IgD-negative memory B cell (primary cell): Measurements from ENCODE around the gene PLEKHD1. TPM values are rescaled to one million over a fixed set of nuclear protein-coding genes. Genes with fewer than 3 reads are reported as not detected.

ENCODE experiments used
- H3K27ac Mint-ChIP-seq, 3 donors: one replicate each; pipeline ENCODE4 v1.8.0; 2020 to 2022; ENCODE audit warnings: mild to moderate bottlenecking in 3 of 3, mixed read lengths in 3 of 3, moderate library complexity in 1 of 3
- H3K27me3 Mint-ChIP-seq: one replicate; pipeline ENCODE4 v1.8.0; 2021; ENCODE audit warnings: mixed read lengths
- H3K36me3 Mint-ChIP-seq: one replicate; pipeline ENCODE4 v1.8.0; 2020; ENCODE audit warnings: mild to moderate bottlenecking, mixed read lengths
- H3K4me1 Mint-ChIP-seq, 3 donors: one replicate each; pipeline ENCODE4 v1.8.0; 2020 to 2022; ENCODE audit warnings: mixed read lengths in 3 of 3, mild to moderate bottlenecking in 1 of 3
- H3K4me3 Mint-ChIP-seq, 4 donors: one replicate each; pipeline ENCODE4 v1.8.0; 2020 to 2022; ENCODE audit warnings: mild to moderate bottlenecking in 4 of 4, mixed read lengths in 4 of 4, moderate library complexity in 3 of 4
- H3K9me3 Mint-ChIP-seq, 3 donors: one replicate each; pipeline ENCODE4 v1.8.0; 2020 to 2021; ENCODE audit warnings: mixed read lengths in 3 of 3, mild to moderate bottlenecking in 1 of 3
- polyA plus RNA-seq: library from polyadenylated mRNA; unstranded; fragments of 300-500 nt; fragmentation: Illumina TruSeq; gene quantifications from one replicate; pipeline ENCODE4 v1.2.3, GENCODE V29; 2021

Gene PLEKHD1
- polyA plus RNA-seq, 1 donor from 2014 or later, result 0.11 TPM

DNA sequence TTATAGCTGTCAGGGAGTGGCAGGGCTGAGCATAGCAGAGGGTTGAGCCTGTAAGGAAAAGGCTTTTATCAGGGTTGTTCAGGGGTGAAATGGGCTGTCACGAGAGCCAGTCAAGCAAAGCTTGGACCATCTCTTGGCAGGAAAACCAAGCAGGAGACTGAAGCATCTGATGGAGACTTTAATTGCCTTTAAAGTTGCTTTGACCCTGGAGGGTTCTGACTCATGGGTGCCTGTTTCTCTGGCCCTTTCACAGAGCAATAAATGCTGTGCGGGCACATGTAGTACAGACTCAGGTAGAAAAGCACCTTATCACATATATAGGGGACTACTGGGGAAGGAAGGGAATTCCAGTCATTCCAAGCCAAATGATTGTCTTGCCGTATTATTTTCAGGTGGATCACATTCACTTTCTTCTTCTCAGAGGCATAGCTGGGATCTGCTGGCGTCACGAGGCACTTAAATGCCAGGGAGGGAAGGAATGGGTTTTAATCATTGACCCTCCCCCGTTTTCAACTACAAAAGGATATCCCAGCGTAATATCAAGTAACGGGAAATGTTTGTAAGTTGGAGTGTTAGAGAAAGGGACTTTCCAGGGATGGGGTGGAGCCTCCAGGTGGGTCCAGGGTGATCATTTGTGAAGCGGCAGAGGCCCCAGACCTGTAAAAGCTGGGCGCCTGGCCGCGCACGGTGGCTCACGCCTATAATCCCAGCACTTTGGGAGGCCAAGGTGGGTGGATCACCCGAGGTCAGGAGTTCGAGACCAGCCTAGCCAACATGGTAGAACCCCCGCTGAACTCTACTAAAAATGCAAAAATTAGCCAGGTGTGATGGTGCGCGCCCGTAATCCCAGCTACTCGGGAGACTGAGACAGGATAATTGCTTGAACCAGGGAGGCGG is 34.9 kb downstream of the PLEKHD1 start:
- Mint-ChIP-seq H3K4me1 (no peaks in the 10 kb centered on the region), H3K36me3 (no peaks in the 10 kb centered on the region), H3K4me3 (no peak overlapping the region), H3K27me3 (peaks cover 12% of the 10 kb centered on the region), H3K27ac (no peak overlapping the region), H3K9me3 (peaks cover 0 to 3% (median under 1%) of the 10 kb centered on the region in 3 donors)

DNA sequence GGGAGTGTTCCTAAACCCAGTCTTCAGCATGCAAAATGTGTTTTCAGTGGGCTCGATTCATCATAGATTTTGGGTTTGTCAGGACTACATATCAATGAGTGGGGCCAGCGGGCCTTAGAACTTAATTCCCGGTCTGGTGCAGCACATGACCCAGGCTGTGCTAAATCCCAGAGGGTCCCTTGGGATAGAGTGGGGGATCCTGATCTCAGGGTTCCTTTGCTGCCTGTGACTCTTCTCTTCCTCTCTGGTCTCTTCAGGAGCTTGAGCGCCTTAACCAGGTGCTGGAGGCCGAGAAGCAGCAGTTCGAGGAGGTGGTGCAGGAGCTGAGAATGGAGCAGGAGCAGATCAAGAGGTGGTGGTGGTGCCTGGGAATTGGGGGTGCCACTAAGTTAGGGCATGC is 37.5 kb downstream of the PLEKHD1 start:
- H3K27me3 Mint-ChIP-seq, result peaks cover 11% of the 10 kb centered on the region
- no peak overlapping the region for H3K27ac Mint-ChIP-seq
- H3K9me3 Mint-ChIP-seq, result no peaks in the 10 kb centered on the region
- H3K36me3 Mint-ChIP-seq, result no peaks in the 10 kb centered on the region
- H3K4me1 Mint-ChIP-seq, result no peaks in the 10 kb centered on the region
- H3K4me3 Mint-ChIP-seq, result no peak overlapping the region

DNA sequence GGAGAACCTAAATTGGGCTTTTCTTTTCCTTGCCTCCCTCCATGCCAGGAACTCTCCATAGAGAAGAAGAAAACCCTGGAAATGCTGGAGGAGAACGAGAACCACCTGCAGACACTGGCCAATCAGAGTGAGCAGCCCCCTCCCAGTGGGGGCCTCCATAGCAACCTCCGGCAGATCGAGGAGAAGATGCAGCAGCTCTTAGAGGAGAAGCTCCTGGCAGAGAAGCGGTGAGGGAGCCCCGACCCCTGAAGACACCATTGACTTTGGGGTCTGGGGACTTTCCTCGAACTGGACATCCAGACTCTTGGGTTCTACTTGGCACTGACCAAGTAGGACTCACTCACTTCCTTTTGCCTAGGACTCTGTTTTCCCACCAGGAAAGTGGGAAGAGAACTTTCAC is 41.4 kb downstream of the PLEKHD1 start:
- Mint-ChIP-seq H3K27ac (no peak overlapping the region), H3K4me3 (no peak overlapping the region), H3K4me1 (no peaks in the 10 kb centered on the region), H3K27me3 (peaks cover 11% of the 10 kb centered on the region), H3K9me3 (no peaks in the 10 kb centered on the region), H3K36me3 (no peaks in the 10 kb centered on the region)

DNA sequence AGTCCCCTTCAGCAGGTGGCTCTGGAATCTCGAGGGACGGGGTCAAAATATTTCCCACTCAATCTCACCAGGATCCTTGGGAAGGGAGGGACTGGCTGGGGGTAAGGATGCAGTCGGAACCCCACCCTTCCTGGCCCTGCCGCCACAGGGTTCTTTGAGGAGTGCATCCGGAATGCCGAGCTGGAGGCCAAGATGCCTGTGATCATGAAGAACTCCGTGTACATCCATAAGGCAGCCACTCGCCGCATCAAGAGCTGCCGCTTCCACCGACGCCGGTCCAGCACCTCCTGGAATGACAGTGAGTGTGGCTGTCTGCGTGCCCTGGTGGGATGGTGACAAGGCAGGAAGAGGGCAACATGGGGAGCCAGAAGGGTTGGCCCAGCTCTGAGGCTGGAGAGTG is 43.1 kb downstream of the PLEKHD1 start:
- Mint-ChIP-seq H3K27ac (no peak overlapping the region), H3K36me3 (no peaks in the 10 kb centered on the region), H3K9me3 (no peaks in the 10 kb centered on the region), H3K27me3 (peaks cover 11% of the 10 kb centered on the region), H3K4me1 (no peaks in the 10 kb centered on the region), H3K4me3 (no peak overlapping the region)

DNA sequence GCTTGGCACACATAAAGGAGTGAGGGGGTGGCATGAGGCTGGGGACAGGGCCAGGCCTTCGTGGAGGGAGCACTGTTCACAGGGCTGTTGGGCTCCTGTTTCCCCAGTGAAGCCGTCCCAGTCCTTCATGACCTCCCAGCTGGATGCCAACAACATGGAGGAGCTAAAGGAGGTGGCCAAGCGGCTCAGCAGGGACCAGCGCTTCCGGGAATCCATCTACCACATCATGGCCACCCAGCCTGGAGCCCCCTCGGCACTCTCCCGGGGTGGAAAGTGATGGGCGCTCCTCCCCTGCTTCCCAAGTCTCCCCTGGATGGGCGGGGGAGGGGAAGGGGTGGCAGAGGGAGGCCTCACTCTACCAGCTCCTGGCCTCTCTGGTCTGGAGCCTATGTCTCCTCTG is 43.6 kb downstream of the PLEKHD1 start:
- Mint-ChIP-seq H3K36me3 (no peaks in the 10 kb centered on the region), H3K9me3 (no peaks in the 10 kb centered on the region), H3K27me3 (peaks cover 11% of the 10 kb centered on the region), H3K4me1 (no peaks in the 10 kb centered on the region), H3K4me3 (no peak overlapping the region), H3K27ac (no peak overlapping the region)

DNA sequence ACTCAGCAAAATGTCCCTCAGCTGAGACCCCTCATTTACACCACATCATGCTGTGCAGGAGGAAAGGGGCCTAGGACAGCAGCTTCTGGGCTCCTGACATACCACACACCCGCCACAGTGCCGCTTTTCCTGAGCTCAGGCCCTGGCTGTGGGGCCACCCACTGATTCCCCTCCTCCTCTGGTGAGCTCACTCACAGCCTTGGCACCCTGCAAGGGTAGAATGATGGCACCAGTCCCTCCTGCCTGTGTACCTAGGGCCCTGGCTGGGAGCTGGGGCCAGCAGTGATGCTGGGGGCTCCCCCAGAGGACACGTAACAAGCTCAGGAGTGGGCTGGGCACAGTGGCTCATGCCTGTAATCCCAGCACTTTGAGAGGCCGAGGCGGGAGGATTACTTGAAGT is 44.4 kb downstream of the PLEKHD1 start:
- no peak overlapping the region for H3K4me3 Mint-ChIP-seq
- no peaks in the 10 kb centered on the region for H3K36me3 Mint-ChIP-seq
- no peak overlapping the region for H3K27ac Mint-ChIP-seq
- peaks cover 6% of the 10 kb centered on the region for H3K27me3 Mint-ChIP-seq
- H3K4me1 Mint-ChIP-seq, result no peaks in the 10 kb centered on the region
- H3K9me3 Mint-ChIP-seq, result no peaks in the 10 kb centered on the region

DNA sequence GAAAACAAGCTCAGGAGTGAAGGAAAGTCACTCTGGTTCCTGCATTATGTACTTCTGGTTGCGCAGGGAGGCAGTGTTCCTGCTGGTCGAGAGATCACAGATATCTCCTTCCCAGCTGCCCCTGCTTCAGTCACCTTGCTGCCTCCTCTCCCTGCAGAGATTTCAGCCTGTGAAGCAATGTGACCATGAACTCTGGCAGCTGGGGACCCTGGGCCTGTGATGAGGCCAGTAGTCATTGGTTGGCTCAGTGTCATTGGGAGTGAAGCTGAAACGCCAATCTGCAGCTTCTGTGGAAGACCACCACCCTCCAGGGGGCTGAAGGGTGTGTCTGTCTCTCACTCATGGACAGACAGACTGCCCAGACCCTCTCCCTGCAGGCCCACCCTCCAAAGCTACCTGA is 45.0 kb downstream of the PLEKHD1 start:
- Mint-ChIP-seq H3K27me3 (peaks cover 6% of the 10 kb centered on the region), H3K9me3 (no peaks in the 10 kb centered on the region), H3K4me3 (no peak overlapping the region), H3K27ac (no peak overlapping the region), H3K4me1 (no peaks in the 10 kb centered on the region), H3K36me3 (no peaks in the 10 kb centered on the region)

DNA sequence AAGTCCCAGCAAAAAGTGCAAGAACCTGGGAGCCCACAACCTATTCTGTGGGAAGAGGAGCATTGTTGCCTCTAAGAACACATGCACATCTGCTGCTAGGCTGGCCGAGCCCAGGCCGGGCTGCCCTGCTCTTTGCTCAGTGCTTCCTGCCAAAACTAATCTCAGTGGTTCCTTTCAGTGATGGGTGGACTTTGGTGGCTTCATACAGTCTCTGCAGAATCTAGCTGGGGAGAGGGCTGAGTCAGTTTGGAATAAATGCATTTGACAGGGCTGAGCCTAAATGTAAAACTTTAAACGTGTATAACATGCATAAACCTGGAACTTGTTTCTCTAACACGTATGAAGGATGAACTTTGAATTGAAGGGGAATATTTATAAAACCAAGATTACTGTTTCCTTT is 45.6 kb downstream of the PLEKHD1 start:
- H3K4me1 Mint-ChIP-seq, result no peaks in the 10 kb centered on the region
- peaks cover 6% of the 10 kb centered on the region for H3K27me3 Mint-ChIP-seq
- H3K9me3 Mint-ChIP-seq, result no peaks in the 10 kb centered on the region
- no peak overlapping the region for H3K27ac Mint-ChIP-seq
- H3K36me3 Mint-ChIP-seq, result no peaks in the 10 kb centered on the region
- no peak overlapping the region for H3K4me3 Mint-ChIP-seq

DNA sequence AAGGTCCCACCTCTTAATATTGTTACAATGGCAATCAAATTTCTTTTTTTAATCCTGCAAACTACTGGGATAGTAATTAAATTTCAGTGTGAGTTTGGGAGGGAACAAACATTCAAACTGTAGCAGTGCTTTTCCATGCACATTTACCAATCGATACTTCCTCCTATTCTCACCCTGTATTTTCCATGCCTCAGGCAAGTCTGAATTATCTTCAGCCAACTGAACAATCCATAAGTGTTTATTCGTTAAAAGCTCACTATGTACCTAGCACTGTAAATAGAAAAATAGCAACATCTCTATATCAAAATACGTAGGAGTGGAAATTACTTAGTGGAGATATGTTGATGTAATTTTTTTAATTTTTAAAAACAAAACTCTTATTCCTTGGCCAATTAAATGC is 46.6 kb downstream of the PLEKHD1 start:
- no peak overlapping the region for H3K27ac Mint-ChIP-seq
- peaks cover 6% of the 10 kb centered on the region for H3K27me3 Mint-ChIP-seq
- no peaks in the 10 kb centered on the region for H3K36me3 Mint-ChIP-seq

DNA sequence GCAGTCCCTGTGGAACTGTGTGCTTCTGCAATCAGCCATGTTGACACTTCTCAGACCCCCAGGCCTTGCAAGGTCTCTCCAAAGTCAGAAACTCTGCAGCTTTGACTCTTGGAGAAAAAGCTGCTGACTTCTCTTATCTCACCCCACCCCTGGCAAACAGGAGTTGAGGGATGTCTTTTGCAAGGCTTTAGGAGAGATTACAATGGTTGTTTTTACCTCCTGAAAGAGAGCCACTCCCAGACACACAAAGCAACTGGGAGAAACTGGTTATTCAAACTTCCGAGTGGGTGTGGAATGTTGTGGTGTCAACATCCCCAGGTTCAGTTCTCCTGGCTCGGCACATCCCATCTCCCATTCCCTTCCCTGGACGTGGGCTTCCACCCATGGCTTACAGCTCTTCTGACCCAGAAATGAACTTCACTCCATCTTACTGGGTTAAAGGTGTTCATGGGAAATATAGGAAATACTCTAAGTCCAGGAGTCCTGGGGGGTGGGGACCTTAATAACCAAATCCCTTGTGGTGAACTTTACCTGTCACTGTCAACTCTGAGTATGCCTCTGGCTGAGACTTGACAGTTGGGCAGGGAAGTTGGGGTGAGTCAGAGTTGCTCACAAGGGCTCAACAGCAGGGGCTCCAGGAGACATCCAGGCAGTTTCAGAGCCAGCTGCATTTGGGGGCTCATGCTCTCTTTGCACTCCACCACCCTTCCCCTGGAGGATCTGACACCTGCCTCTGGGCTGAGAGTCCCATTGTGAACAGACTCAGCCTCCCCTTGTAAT is 48.2 kb downstream of the PLEKHD1 start:
- H3K4me3 Mint-ChIP-seq, result no peak overlapping the region
- H3K36me3 Mint-ChIP-seq, result no peaks in the 10 kb centered on the region
- no peak overlapping the region for H3K27ac Mint-ChIP-seq
- H3K4me1 Mint-ChIP-seq, result peaks cover 0 to 1% (median 0%) of the 10 kb centered on the region in 3 donors
- no peaks in the 10 kb centered on the region for H3K9me3 Mint-ChIP-seq
- H3K27me3 Mint-ChIP-seq, result peaks cover 13% of the 10 kb centered on the region

More for the DNA sequence above, 46.6 kb downstream of the PLEKHD1 start:
- Mint-ChIP-seq H3K4me1 (peaks cover 0 to 1% (median 0%) of the 10 kb centered on the region in 3 donors), H3K4me3 (no peak overlapping the region), H3K9me3 (no peaks in the 10 kb centered on the region)

DNA sequence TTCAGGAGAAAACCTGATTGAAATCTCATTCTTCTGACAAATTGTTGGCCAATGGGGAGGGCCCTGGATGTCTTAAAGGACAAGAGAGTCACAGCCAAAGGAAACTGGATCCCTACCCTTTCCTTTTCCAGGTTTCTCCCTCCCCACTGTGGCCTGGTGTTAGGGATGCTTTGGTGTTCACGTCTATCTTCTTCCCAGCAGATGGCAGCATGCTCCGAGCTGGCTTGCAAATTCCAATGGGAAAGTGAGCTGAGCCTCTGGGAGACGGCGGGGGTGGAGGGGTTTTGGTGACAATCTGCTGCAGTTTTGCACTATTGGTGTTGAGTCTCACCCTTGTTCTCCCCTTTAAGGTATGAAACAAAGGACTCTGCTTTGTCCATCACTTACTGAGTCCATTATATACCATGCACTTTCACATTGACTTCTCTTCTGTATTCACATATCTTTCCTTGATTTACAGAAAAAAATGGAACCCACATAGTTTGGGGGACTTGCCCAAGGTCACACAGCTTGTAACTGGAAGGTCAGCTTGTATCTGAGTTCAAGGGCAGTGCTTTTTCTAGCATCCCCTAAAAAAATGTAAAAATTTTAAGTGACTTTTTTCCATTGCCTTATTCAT is 50.8 kb downstream of the PLEKHD1 start:
- H3K36me3 Mint-ChIP-seq, result no peaks in the 10 kb centered on the region
- H3K4me1 Mint-ChIP-seq, result peaks cover 0 to 1% (median 0%) of the 10 kb centered on the region in 3 donors
- H3K4me3 Mint-ChIP-seq, result no peak overlapping the region
- H3K9me3 Mint-ChIP-seq, result peaks cover 0 to 2% (median 0%) of the 10 kb centered on the region in 3 donors
- no peak overlapping the region for H3K27ac Mint-ChIP-seq
- peaks cover 14% of the 10 kb centered on the region for H3K27me3 Mint-ChIP-seq

DNA sequence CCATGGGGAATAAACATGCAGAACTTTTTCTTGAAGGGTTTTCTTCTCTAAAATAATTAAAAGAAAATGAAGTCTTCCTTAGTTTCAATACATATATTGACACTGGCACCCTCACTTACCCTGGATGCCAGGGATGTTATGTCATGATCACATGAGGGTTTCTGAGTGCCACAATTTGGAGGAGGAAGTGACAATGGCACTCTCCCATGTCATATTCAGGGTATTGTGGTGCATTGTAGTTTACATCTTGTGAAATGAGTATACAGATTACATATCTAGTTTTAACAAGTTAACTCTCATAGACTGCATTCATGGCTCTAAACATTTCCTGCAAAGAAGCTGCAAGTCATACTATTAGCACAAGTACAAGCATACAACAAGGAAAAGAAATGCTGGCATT is 52.4 kb downstream of the PLEKHD1 start:
- no peak overlapping the region for H3K4me3 Mint-ChIP-seq
- peaks cover 0 to 3% (median 0%) of the 10 kb centered on the region in 3 donors for H3K4me1 Mint-ChIP-seq
- peaks cover 0 to 2% (median 0%) of the 10 kb centered on the region in 3 donors for H3K9me3 Mint-ChIP-seq
- H3K27me3 Mint-ChIP-seq, result peaks cover 14% of the 10 kb centered on the region
- H3K36me3 Mint-ChIP-seq, result peaks cover 2% of the 10 kb centered on the region
- no peak overlapping the region for H3K27ac Mint-ChIP-seq

DNA sequence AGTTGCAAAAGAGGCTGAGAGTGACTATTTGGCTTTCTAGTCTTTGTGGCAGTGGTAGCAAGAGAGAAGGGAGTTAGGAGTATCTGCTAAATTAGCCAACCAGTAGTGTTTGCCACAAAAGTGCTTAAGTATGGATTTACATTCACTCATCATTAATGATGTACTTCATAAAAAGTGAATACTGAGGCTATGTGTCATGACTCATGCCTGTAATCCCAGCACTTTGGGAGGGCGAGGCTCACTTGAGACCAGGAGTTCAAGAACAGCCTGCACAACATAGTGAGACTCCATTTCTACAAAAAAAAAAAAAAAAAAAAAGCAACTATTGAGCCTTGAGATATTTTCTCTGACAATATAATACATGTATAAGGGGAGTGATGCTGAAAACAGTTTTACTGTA is 53.4 kb downstream of the PLEKHD1 start:
- H3K27me3 Mint-ChIP-seq, result peaks cover 14% of the 10 kb centered on the region
- H3K9me3 Mint-ChIP-seq, result peaks cover 0 to 2% (median 0%) of the 10 kb centered on the region in 3 donors
- peaks cover 0 to 3% (median 0%) of the 10 kb centered on the region in 3 donors for H3K4me1 Mint-ChIP-seq
- H3K4me3 Mint-ChIP-seq, result no peak overlapping the region
- peaks cover 2% of the 10 kb centered on the region for H3K36me3 Mint-ChIP-seq
- H3K27ac Mint-ChIP-seq, result no peak overlapping the region

DNA sequence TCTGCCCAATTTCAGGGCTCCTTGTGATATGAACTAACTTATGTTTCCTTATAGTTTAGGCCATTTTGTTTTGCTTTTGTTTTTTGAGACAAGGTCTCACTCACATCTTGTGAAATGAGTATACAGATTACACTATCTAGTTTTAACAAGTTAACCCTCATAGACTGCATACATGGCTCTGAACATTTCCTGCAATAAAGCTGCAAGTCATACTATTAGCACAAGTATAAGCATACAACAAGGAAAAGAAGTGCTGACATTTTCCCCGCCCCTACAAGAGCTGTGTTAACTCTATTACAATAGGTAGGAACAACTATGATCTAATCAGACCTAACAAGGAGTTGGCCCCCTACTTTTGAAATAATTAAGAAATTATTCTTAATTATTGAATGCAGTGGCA is 54.2 kb downstream of the PLEKHD1 start:
- H3K27me3 Mint-ChIP-seq, result peaks cover 15% of the 10 kb centered on the region
- H3K27ac Mint-ChIP-seq, result no peak overlapping the region
- peaks cover 0 to 2% (median 0%) of the 10 kb centered on the region in 3 donors for H3K9me3 Mint-ChIP-seq
- peaks cover 0 to 5% (median 2%) of the 10 kb centered on the region in 3 donors for H3K4me1 Mint-ChIP-seq
- H3K36me3 Mint-ChIP-seq, result peaks cover 2% of the 10 kb centered on the region
- H3K4me3 Mint-ChIP-seq, result no peak overlapping the region
